Measurements from ENCODE around the gene DKK1. TPM values are rescaled to one million over a fixed set of nuclear protein-coding genes. Genes with fewer than 3 reads are reported as not detected.

DKK1 gene
- total RNA-seq, result 44.4 and 53.1 TPM in 2 replicates

DNA sequence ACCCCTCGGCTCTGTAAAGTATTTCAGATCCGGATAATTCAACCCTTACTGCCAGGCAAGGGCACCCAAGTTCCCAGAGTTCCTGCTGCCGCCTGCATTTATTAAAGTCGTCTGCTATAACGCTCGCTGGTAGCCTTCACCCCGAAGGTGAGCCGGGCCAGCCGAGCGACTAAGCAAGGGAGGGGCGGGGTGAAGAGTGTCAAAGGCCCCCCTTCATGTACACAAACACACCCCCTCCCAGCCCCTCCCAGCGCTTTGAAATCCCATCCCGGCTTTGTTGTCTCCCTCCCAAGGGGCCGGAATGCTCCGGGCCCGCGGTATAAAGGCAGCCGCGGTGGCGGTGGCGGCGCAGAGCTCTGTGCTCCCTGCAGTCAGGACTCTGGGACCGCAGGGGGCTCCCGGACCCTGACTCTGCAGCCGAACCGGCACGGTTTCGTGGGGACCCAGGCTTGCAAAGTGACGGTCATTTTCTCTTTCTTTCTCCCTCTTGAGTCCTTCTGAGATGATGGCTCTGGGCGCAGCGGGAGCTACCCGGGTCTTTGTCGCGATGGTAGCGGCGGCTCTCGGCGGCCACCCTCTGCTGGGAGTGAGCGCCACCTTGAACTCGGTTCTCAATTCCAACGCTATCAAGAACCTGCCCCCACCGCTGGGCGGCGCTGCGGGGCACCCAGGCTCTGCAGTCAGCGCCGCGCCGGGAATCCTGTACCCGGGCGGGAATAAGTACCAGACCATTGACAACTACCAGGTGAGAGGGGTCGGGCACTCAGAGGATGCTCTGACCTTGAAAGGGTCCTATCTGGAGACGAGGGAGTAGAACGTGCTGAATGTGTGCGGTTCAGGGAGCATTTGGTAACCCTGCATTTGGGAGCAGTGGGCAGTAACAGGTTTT, at the start of gene DKK1:
Gene DKK1, plus strand, starts transcription at position 349 of the 889 bp plus-strand sequence. Its CDS starts 154 bp downstream, at position 503.

